Fibroblast of the aortic adventitia (primary cell): ENCODE data around the gene UBE3B. TPM values are rescaled to one million over a fixed set of nuclear protein-coding genes. Genes with fewer than 3 reads are reported as not detected.
"Not testable (repeated sequence)": the region's sequence is repeated elsewhere in the genome, so short reads cannot be mapped to it uniquely, and the experiment has no call there.

Source experiments
- DNase-seq: peaks from one replicate; pipeline ENCODE4 v3.0.0-alpha.2; 2010; ENCODE audit warnings: low read depth
- H3K4me3 ChIP-seq: 2 replicates; pipeline ENCODE4 v1.5.1; 2011; ENCODE audit warnings: low read depth, mild to moderate bottlenecking, control low read depth, low read length, moderate library complexity
- total RNA-seq: library from RNA; depleted of rRNA; stranded (reverse); fragments of >200 nt; gene quantifications from 2 replicates; pipeline ENCODE4 v1.2.3, GENCODE V29; 2012; ENCODE audit warnings: low replicate concordance
- TF ChIP-seq, protein P1 (sequence below): IDR thresholded peaks from 2 replicates; pipeline ENCODE4 v1.5.1; 2011; ENCODE audit warnings: mild to moderate bottlenecking, low read length, control low read depth, inconsistent platforms; ENCODE audit not compliant: insufficient read depth

UBE3B gene
- total RNA-seq, 1 donor, result 43.0 TPM

DNA sequence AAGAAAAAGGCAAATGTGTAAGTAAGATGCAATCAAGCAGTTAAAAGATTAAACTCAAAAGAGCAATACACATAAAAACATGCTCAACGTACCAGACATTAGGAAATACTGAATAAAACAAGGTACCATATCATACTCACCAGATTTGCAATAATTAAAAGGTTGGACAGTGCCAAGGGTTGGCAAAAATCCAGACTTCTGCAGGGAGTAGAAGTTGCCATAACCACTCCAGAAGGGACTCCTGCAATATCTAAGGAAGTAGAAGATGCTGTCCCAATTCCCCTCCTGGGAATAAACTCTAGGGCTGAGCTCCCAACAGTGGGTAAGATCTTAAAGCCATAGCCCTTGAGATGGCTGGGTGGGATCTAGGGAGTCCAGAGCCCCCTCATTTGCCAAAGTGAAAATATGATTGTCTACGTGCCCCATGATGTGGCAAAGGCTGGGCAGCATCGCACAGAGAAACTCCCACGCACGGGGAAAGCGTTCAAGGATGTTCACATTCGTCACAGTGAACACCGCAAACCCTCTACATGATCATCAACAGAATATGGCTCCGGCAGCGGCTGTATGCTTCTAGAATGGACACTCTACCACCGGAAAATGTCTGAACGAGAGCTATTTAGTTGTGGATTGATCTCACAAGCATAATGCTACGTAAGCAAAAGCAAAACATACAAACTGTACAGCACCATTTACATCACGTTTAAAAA is 12.6 kb upstream of the UBE3B start:
- peak; percentile 63 for DNase-seq
- H3K4me3 ChIP-seq, result no peak overlapping the region
- TF ChIP-seq, protein P1, sequence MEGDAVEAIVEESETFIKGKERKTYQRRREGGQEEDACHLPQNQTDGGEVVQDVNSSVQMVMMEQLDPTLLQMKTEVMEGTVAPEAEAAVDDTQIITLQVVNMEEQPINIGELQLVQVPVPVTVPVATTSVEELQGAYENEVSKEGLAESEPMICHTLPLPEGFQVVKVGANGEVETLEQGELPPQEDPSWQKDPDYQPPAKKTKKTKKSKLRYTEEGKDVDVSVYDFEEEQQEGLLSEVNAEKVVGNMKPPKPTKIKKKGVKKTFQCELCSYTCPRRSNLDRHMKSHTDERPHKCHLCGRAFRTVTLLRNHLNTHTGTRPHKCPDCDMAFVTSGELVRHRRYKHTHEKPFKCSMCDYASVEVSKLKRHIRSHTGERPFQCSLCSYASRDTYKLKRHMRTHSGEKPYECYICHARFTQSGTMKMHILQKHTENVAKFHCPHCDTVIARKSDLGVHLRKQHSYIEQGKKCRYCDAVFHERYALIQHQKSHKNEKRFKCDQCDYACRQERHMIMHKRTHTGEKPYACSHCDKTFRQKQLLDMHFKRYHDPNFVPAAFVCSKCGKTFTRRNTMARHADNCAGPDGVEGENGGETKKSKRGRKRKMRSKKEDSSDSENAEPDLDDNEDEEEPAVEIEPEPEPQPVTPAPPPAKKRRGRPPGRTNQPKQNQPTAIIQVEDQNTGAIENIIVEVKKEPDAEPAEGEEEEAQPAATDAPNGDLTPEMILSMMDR, result no peak

DNA sequence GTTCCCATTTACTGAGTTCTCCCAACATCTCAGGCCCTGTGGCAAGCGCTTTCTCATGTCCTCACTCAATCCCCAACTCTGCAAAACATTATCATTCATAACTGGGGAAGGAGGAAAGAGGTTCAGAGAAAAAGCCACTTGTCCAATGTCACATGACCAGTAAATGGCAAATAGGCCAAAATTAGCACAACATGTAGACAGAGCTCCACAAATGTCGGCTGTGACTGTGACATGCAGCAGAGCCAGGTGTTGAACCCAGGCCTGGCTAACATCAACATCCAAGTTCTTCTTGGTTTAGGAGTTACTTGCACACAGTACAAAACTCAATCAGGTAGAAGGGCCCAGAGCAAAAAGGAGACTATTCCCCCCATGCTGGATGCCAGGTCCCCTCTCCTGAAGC is 11.1 kb upstream of the UBE3B start:
- no peak overlapping the region for H3K4me3 ChIP-seq
- no peak for DNase-seq
- TF ChIP-seq, protein P1, result no peak

DNA sequence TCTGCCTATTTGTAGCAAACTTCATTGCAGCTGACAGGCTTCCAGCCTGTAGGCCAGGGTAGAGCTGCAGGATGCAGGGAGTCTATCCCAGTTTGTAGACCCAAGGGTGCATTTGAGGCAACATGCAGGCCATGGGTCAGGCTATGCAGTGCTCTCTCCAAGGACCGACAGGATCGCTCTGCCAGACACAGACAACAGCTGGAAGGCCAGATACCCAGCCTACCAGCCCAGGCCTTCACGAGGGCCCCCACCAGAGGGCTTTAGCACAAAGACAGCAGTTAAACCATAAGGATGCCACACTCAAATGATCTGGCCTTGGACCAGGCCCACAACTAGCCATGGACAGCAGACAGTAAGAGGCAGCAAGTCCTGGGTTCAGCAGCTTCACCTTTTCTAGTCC is 10.6 kb upstream of the UBE3B start:
- DNase-seq, result no peak
- TF ChIP-seq, protein P1, result no peak
- H3K4me3 ChIP-seq, result no peak overlapping the region

DNA sequence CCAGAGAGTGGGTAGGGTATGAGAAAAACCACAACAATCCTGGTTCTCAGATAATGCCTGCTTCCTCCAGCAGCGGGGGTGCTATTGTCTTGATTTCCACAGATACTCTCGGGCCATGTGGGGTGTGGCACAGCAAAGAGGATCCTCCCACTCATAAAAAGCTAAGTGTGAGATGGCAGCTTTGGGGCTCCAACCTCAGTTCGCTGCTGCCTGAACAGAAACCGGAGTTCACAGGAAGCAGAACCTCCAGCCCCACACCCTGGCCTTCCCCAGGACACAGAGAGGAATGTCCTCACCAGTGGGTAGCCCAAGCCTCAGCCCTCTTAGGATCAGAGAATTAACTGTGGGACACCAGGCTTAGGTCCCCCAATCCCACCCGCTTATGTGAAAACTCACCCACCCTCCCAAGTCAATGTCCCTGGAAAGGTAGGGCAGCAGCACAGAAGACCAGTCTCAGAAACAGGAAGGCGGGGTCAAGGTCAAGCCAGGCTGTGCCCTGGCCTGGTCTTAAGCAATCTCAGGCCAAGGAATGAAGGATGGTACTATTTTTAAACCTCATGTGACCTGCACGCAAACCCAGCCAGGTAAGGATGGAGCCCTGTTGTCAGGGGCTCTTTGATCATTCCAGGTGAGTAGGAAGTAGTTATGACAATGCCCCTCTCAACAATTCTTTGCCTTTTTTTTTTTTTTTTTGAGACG is 9.3 kb upstream of the UBE3B start:
- no peak overlapping the region for H3K4me3 ChIP-seq
- TF ChIP-seq, protein P1, result no peak
- no peak for DNase-seq

DNA sequence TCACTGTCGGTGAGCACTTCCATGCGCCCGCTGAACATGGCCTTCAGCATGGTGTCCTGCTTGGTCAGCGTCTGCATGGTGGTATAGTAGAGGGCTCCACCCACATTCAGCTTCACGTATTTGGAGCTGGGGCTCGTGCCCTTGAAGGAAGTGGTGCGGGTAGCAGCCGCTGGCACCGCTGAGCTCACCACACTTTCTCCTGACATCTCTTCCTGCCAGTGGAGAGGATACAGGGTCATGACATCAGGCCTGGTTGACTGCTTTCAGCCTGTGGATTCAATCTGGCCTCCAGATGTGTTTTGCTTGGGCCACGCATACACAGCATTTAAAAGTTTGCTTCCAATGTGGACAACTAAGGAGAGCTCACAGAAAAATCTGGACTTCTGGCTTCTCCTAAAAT is 7.9 kb upstream of the UBE3B start:
- TF ChIP-seq, protein P1, result no peak
- no peak for DNase-seq

DNA sequence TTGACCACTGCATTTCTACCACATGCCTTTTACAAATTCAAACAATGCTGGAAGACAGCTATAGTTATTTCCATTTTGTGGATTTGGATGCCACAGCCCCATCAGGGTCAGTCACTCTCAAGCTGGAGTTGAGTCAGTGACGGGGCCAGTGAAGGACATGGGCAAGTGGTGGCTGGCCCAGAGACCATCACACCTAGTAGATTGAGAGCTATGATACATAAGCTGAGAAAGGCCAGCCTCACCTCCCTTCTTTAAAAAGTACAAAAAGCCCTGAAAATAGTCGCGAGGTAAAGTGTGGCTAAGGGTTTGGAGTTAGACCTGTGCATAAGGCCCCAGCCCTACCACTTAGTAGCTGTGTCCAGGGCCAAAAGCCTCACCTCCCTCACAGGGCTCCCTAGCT is 4.4 kb upstream of the UBE3B start:
- no peak overlapping the region for H3K4me3 ChIP-seq
- TF ChIP-seq, protein P1, result no peak
- no peak for DNase-seq

More for the DNA sequence above, 7.9 kb upstream of the UBE3B start:
- no peak overlapping the region for H3K4me3 ChIP-seq

DNA sequence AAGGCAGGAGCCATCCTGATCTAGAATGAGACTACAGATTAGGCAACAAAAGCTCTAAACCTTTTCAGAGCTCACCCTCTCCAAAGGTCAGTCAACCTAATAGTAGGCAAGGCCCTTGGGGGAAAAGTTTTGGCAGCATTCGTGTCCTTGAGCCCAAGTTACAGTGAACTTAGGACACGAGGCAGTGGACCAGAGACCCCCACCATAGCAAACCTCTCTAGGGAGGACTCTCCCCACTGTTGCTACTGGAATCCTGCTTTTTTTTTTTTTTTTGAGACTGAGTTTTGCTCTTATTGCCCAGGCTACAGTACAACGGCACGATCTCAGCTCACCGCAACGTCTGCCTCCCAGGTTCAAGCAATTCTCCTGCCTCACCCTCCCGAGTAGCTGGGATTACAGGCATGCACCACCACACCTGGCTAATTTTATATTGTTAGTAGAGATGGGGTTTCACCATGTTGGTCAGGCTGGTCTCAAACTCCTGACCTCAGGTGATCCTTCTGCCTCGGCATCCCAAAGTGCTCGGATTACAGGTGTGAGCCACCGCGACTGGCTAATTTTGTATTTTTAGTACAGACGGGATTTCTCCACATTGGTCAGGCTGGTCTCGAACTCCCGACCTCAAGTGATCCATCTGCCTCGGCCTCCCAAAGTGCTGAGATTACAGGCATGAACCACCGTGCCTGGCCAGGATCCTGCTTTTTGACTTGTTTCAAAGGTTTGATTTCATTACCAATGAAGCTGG is 3.7 kb upstream of the UBE3B start:
- H3K4me3 ChIP-seq, DNase-seq: not testable (repeated sequence)
